Chondrocyte (in vitro differentiated cells): ENCODE data around the gene GALNT10. TPM values are rescaled to one million over a fixed set of nuclear protein-coding genes. Genes with fewer than 3 reads are reported as not detected.
A peak's percentile ranks its signal among the peaks of the same experiment; 100 is the strongest.

Source experiments
- DNase-seq: peaks from one replicate; pipeline ENCODE4 v3.0.0; 2021; ENCODE audit warnings: mixed read lengths, low spot score
- H3K27ac Mint-ChIP-seq: one replicate; pipeline ENCODE4 v1.8.0; 2021; ENCODE audit warnings: mild to moderate bottlenecking, moderate library complexity, mixed read lengths; ENCODE audit not compliant: unreplicated experiment
- H3K27me3 Mint-ChIP-seq: 2 replicates; pipeline ENCODE4 v1.8.0; 2021; ENCODE audit warnings: low read depth, mixed read lengths
- H3K36me3 Mint-ChIP-seq: 2 replicates; pipeline ENCODE4 v1.8.0; 2021; ENCODE audit warnings: low read depth, mixed read lengths
- H3K4me1 Mint-ChIP-seq: 2 replicates; pipeline ENCODE4 v1.8.0; 2021; ENCODE audit warnings: low read depth, mild to moderate bottlenecking, mixed read lengths
- H3K4me3 Mint-ChIP-seq: one replicate; pipeline ENCODE4 v1.8.0; 2021; ENCODE audit warnings: mild to moderate bottlenecking, moderate library complexity, mixed read lengths; ENCODE audit not compliant: unreplicated experiment
- H3K9me3 Mint-ChIP-seq: 2 replicates; pipeline ENCODE4 v1.8.0; 2021; ENCODE audit warnings: low read depth, mixed read lengths
- CTCF ChIP-seq: fragments of 200-600 bp; sonication (generic); IDR thresholded peaks from 2 replicates; pipeline ENCODE4 v1.5.0; 2021; ENCODE audit warnings: antibody characterized with exemption, mild to moderate bottlenecking, moderate library complexity
- total RNA-seq: library from RNA; stranded (reverse); gene quantifications from 3 replicates; pipeline ENCODE4 v1.2.1, GENCODE V29; 2021

Gene GALNT10
- total RNA-seq, 1 donor from 2014 or later = 155 TPM

GRCh38 chr5:154168395-154168794, 22.1 kb upstream of the GALNT10 start:
- no peak for DNase-seq
- no peak for TF ChIP-seq CTCF
- Mint-ChIP-seq H3K36me3 (no peaks in the 10 kb centered on the region), H3K27ac (no peak overlapping the region), H3K9me3 (no peaks in the 10 kb centered on the region), H3K4me1 (no peaks in the 10 kb centered on the region), H3K27me3 (peaks cover 20% of the 10 kb centered on the region), H3K4me3 (no peak overlapping the region)

- no peak overlapping the region for H3K4me3 Mint-ChIP-seq
- no peak for TF ChIP-seq CTCF
- H3K4me1 Mint-ChIP-seq = peaks cover 14% of the 10 kb centered on the region
- H3K9me3 Mint-ChIP-seq = no peaks in the 10 kb centered on the region
- H3K27me3 Mint-ChIP-seq = no peaks in the 10 kb centered on the region
- H3K36me3 Mint-ChIP-seq = no peaks in the 10 kb centered on the region
- DNase-seq = no peak
- H3K27ac Mint-ChIP-seq = no peak overlapping the region
These were observed 17.7 kb upstream of the GALNT10 start for GRCh38 chr5:154172785-154173184.

DNA sequence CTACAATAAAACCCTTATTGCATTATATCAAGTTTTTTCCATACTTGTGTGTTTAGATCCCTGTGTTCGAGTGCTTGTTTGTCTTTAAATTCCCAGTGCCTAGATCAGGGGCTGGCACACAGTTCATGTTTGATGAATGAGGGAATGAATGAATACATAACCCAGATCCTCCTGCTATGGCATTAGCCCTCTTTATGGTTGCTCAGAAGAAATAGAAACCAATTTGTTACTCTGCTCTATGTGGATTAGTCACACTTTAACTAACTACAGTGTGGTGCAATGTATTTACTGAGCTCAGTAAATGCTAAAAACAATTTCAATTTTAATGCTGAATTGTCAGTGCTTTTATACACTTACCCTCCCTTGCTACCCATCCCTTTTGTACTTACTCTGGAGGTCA, 16.4 kb upstream of the GALNT10 start:
- Mint-ChIP-seq H3K27me3 (no peaks in the 10 kb centered on the region), H3K36me3 (no peaks in the 10 kb centered on the region), H3K4me1 (peaks cover 14% of the 10 kb centered on the region), H3K9me3 (no peaks in the 10 kb centered on the region), H3K27ac (no peak overlapping the region), H3K4me3 (no peak overlapping the region)
- TF ChIP-seq CTCF = no peak
- DNase-seq = no peak

DNA sequence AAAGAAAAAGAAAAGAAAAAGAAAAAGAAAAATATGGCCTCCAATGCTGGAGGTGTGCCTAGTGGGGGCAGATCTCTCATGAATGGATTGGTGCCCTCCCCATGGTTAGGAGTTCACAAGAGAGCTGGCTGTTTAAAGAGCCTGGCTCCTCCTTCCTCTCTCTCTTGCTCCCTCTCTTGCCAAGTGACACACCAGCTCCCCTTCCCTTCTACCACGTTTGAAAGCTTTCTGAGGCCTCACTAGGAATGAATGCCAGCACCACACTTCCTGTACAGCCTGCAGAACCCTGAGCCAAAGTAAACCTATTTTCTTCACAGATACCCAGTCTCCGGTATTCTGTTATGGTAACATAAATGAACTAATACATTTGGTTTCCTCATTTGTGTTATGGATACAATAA, 14.4 kb upstream of the GALNT10 start:
- TF ChIP-seq CTCF = no peak
- H3K27ac Mint-ChIP-seq = peak overlapping the region; percentile 76
- H3K4me3 Mint-ChIP-seq = no peak overlapping the region
- peaks cover 14% of the 10 kb centered on the region for H3K4me1 Mint-ChIP-seq
- no peaks in the 10 kb centered on the region for H3K27me3 Mint-ChIP-seq
- DNase-seq = no peak
- H3K36me3 Mint-ChIP-seq = no peaks in the 10 kb centered on the region
- H3K9me3 Mint-ChIP-seq = no peaks in the 10 kb centered on the region

GRCh38 chr5:154178661-154179060, 11.9 kb upstream of the GALNT10 start:
- no peaks in the 10 kb centered on the region for H3K27me3 Mint-ChIP-seq
- no peaks in the 10 kb centered on the region for H3K36me3 Mint-ChIP-seq
- no peak for DNase-seq
- H3K4me1 Mint-ChIP-seq = peaks cover 14% of the 10 kb centered on the region
- H3K4me3 Mint-ChIP-seq = no peak overlapping the region
- no peaks in the 10 kb centered on the region for H3K9me3 Mint-ChIP-seq
- TF ChIP-seq CTCF = no peak
- H3K27ac Mint-ChIP-seq = no peak overlapping the region
